Measurements from ENCODE around the gene L3HYPDH. TPM values are rescaled to one million over a fixed set of nuclear protein-coding genes. Genes with fewer than 3 reads are reported as not detected.
A peak's percentile ranks its signal among the peaks of the same experiment; 100 is the strongest.

L3HYPDH gene
- total RNA-seq, 1 donor from 2014 or later, result 9.1 TPM

DNA sequence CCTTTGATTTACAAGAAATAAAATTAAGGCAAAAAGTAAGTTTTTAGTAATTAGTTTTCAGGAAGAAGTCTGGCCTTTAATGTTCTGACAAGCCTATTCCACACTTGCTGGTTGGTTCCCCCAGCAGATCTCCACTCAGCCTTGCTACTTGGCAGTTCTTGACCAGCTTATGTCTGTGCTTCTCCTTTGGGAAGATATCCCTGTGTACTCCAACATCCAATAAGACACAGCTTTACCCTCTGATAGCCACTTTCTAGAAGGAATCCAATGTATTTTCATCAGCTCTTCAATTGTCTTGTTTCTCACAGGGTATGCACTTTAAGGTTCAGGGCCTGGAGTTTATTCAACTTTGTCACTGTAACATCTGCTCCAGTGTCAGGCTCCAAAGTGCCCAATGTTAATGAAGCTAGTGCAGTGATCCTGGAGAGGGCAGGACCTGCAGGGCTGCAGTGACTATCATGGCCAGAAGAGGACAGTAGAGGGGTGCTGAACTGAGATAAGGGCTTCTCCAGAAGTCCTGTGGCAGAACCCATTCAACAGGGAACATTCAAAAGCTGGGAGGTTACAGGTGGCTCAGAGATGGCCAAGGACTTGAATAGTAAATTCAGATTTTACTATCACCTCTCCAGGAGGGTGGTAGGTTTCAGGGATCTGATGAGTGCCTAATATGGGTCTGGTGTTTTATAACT lies 23.0 kb upstream of the L3HYPDH start:
- TF ChIP-seq, protein P1, sequence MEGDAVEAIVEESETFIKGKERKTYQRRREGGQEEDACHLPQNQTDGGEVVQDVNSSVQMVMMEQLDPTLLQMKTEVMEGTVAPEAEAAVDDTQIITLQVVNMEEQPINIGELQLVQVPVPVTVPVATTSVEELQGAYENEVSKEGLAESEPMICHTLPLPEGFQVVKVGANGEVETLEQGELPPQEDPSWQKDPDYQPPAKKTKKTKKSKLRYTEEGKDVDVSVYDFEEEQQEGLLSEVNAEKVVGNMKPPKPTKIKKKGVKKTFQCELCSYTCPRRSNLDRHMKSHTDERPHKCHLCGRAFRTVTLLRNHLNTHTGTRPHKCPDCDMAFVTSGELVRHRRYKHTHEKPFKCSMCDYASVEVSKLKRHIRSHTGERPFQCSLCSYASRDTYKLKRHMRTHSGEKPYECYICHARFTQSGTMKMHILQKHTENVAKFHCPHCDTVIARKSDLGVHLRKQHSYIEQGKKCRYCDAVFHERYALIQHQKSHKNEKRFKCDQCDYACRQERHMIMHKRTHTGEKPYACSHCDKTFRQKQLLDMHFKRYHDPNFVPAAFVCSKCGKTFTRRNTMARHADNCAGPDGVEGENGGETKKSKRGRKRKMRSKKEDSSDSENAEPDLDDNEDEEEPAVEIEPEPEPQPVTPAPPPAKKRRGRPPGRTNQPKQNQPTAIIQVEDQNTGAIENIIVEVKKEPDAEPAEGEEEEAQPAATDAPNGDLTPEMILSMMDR (IDR thresholded peaks at IDR 0.05; ENCODE audit: borderline replicate concordance), result peak; percentile 77
- Histone ChIP-seq H3K4me3 (no peak overlapping the region), H3K9me3 (replicated peaks) (no peaks in the 10 kb centered on the region), H3K36me3 (peaks cover 25% of the 10 kb centered on the region), H3K27ac (replicated peaks) (no peak overlapping the region), H3K27me3 (ENCODE audit: low read depth) (peaks cover 15% of the 10 kb centered on the region), H3K4me1 (no peaks in the 10 kb centered on the region)
- peak; percentile 24 for DNase-seq
- intact Hi-C loops (cut with micrococcal nuclease), result no loop called here

DNA sequence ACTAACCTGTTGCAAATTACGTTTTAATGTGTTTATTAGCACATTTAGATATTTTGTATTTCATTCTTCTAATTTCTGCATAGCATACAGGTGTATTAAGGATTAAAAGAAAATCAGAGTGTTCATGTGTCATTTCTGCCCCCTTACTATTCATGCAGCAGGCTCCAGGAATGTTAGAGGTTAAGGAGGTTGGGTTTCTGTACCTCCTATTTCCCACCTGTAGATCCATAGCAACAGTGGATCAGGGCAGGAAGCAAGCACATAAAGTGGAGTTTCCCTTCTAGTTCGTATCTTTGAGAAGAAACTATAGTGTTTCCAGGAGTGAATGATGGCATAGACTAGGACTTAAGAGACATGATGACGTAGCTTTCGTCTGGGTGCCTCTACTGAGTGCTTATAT lies 19.0 kb upstream of the L3HYPDH start:
- peaks cover 11% of the 10 kb centered on the region for H3K4me1 ChIP-seq
- intact Hi-C loops (cut with micrococcal nuclease), result no loop called here
- TF ChIP-seq, protein P1 (IDR thresholded peaks at IDR 0.05; ENCODE audit: borderline replicate concordance), result no peak
- no peaks in the 10 kb centered on the region for H3K9me3 ChIP-seq (replicated peaks)
- DNase-seq, result no peak
- H3K36me3 ChIP-seq, result peaks cover 50% of the 10 kb centered on the region
- no peak overlapping the region for H3K4me3 ChIP-seq
- H3K27me3 ChIP-seq (ENCODE audit: low read depth), result no peaks in the 10 kb centered on the region
- no peak overlapping the region for H3K27ac ChIP-seq (replicated peaks)

DNA sequence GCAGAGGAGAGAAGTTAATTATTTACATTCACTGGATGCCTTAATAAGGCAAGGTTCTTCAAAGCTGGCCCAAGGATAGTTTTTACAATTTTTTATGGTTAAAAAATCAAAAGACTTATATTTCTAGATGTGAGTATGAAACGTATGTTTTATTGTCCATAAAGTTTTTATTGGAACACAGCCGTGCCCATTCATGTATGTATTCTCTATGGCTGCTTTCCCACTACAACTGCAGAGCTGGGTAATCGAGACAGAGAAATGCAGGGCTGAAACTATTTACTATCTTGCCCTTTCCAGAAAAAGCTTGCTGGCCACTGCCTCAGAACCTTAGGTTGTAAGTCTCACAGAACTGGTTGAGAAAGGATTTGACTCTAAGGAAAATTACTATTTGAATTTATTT lies 16.5 kb upstream of the L3HYPDH start:
- H3K27me3 ChIP-seq (ENCODE audit: low read depth), result no peaks in the 10 kb centered on the region
- H3K27ac ChIP-seq (replicated peaks), result no peak overlapping the region
- peaks cover 71% of the 10 kb centered on the region for H3K36me3 ChIP-seq
- H3K4me1 ChIP-seq, result peaks cover 11% of the 10 kb centered on the region
- no peak for DNase-seq
- no peaks in the 10 kb centered on the region for H3K9me3 ChIP-seq (replicated peaks)
- H3K4me3 ChIP-seq, result no peak overlapping the region
- intact Hi-C loops (cut with micrococcal nuclease), result no loop called here
- TF ChIP-seq, protein P1 (IDR thresholded peaks at IDR 0.05; ENCODE audit: borderline replicate concordance), result no peak

DNA sequence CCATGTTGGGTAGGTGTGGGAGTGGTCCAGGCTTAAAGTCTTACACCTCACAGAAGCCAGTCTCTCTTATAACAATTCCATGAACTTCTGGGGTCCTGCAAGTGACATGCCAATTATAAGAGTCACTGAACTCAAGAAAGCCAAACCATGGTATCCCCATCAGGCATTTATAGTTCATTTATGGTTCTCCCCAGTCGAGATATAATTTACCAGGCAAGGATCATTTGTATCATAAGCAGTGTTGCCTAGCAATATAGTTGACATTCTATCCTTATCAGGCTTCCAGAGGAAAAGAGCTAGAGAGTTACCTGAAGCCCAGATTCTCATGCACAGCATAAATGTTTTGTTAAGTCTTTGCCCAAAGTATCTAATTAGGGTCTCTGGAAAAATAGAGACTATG lies 8.2 kb upstream of the L3HYPDH start:
- intact Hi-C loops (cut with micrococcal nuclease), result no loop called here
- H3K27me3 ChIP-seq (ENCODE audit: low read depth), result no peaks in the 10 kb centered on the region
- H3K27ac ChIP-seq (replicated peaks), result no peak overlapping the region
- H3K36me3 ChIP-seq, result peaks cover 89% of the 10 kb centered on the region
- TF ChIP-seq, protein P1 (IDR thresholded peaks at IDR 0.05; ENCODE audit: borderline replicate concordance), result no peak
- H3K9me3 ChIP-seq (replicated peaks), result no peaks in the 10 kb centered on the region
- DNase-seq, result no peak
- no peak overlapping the region for H3K4me3 ChIP-seq
- H3K4me1 ChIP-seq, result peaks cover 17% of the 10 kb centered on the region

DNA sequence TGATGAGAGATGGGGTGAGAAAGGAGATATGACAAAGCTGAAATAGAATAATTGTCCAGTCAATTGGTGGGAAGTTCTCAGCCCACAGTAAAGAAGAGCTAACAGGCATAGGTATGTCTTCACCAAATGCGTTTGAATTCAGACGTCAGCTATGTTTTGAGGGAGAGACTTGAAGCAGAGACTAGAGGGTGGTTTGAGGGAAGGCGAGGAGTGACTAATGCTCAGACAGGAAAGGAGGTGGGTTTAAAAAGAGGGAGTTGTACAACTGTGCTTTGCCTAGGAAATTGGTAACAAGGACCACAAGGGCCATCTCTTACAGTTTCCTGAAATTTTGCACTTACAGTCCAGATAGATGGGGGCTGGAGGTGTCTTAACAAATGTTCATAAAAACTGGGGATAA lies 6.5 kb upstream of the L3HYPDH start:
- Histone ChIP-seq H3K27me3 (ENCODE audit: low read depth) (no peaks in the 10 kb centered on the region), H3K4me1 (peaks cover 33% of the 10 kb centered on the region), H3K9me3 (replicated peaks) (no peaks in the 10 kb centered on the region), H3K4me3 (no peak overlapping the region), H3K36me3 (peaks cover 73% of the 10 kb centered on the region), H3K27ac (replicated peaks) (no peak overlapping the region)
- TF ChIP-seq, protein P1 (IDR thresholded peaks at IDR 0.05; ENCODE audit: borderline replicate concordance), result no peak
- no peak for DNase-seq
- intact Hi-C loops (cut with micrococcal nuclease), result no loop called here

Measured in left ventricle myocardium inferior (tissue), 1 donor.